HG02642 (cell line): ENCODE results near the gene ARHGEF35.
"Not testable (repeated sequence)": the region's sequence is repeated elsewhere in the genome, so short reads cannot be mapped to it uniquely, and the experiment has no call there.

Experiments
- ATAC-seq: cut with Tn5 transposase; IDR thresholded peaks from one replicate; pipeline ENCODE4 v1.9.1; 2021; ENCODE audit warnings: mild to moderate bottlenecking; ENCODE audit not compliant: unreplicated experiment, poor library complexity

The ARHGEF35 gene

GRCh38 chr7:144195212-144195872 lies at the start of gene ARHGEF35:
ARHGEF35 (minus strand) TSS chr7:144195833; CDS start chr7:144188383, 7,450 bp downstream.
- peak; percentile 69 for ATAC-seq

GRCh38 chr7:144245372-144245771 lies 49.7 kb upstream of the ARHGEF35 start:
- ATAC-seq: not testable (repeated sequence)

GRCh38 chr7:144239365-144239764 lies 43.7 kb upstream of the ARHGEF35 start, which contains the start of gene OR2A42:
OR2A42 (minus strand) TSS chr7:144239605; CDS start chr7:144232843, 6,762 bp downstream.
- ATAC-seq: not testable (repeated sequence)

- not testable (repeated sequence) for ATAC-seq
Measured at GRCh38 chr7:144238530-144239082, 43.0 kb upstream of the ARHGEF35 start.

- not testable (repeated sequence) for ATAC-seq
Measured at GRCh38 chr7:144233039-144233438, 37.4 kb upstream of the ARHGEF35 start.

GRCh38 chr7:144231027-144231426 lies 35.4 kb upstream of the ARHGEF35 start:
- not testable (repeated sequence) for ATAC-seq

- ATAC-seq: not testable (repeated sequence)
Measured at GRCh38 chr7:144228810-144229209, 33.2 kb upstream of the ARHGEF35 start.

GRCh38 chr7:144226866-144227265 lies 31.2 kb upstream of the ARHGEF35 start:
- ATAC-seq: not testable (repeated sequence)

- not testable (repeated sequence) for ATAC-seq
Measured at GRCh38 chr7:144223675-144224074, 28.0 kb upstream of the ARHGEF35 start.

- ATAC-seq: not testable (repeated sequence)
Measured at GRCh38 chr7:144220531-144220930, 24.9 kb upstream of the ARHGEF35 start.

GRCh38 chr7:144219149-144219548 lies 23.5 kb upstream of the ARHGEF35 start:
- ATAC-seq: not testable (repeated sequence)

GRCh38 chr7:144218581-144218980 lies 22.9 kb upstream of the ARHGEF35 start:
- ATAC-seq: not testable (repeated sequence)

- ATAC-seq: not testable (repeated sequence)
Measured at GRCh38 chr7:144217200-144217599, 21.6 kb upstream of the ARHGEF35 start.

- not testable (repeated sequence) for ATAC-seq
Measured at GRCh38 chr7:144205306-144205705, 9.7 kb upstream of the ARHGEF35 start.

GRCh38 chr7:144203086-144203485 lies 7.5 kb upstream of the ARHGEF35 start:
- ATAC-seq: not testable (repeated sequence)

- ATAC-seq: peak; percentile 27
Measured at GRCh38 chr7:144201978-144202377, 6.3 kb upstream of the ARHGEF35 start.

- not testable (repeated sequence) for ATAC-seq
Measured at GRCh38 chr7:144198934-144199333, 3.3 kb upstream of the ARHGEF35 start.

GRCh38 chr7:144194453-144194852 lies 1.2 kb downstream of the ARHGEF35 start:
- ATAC-seq: not testable (repeated sequence)

- ATAC-seq: not testable (repeated sequence)
Measured at GRCh38 chr7:144193782-144194181, 1.9 kb downstream of the ARHGEF35 start.

- ATAC-seq: not testable (repeated sequence)
Measured at GRCh38 chr7:144188578-144189171, 7.0 kb downstream of the ARHGEF35 start.

GRCh38 chr7:144187848-144188247 lies 7.8 kb downstream of the ARHGEF35 start:
- not testable (repeated sequence) for ATAC-seq
